ENCODE data around the gene ZFP3. TPM values are rescaled to one million over a fixed set of nuclear protein-coding genes. Genes with fewer than 3 reads are reported as not detected.

The ZFP3 gene
- total and polyA plus RNA-seq, 8 donors: 1.9 to 5.2 (median 3.2) TPM

Other genes starting within 250 kb of the ZFP3 start
- gene MINK1, start 245.1 kb upstream of the ZFP3 start, total RNA-seq: 10 to 100 TPM; 39.6 to 70.3 (median 44.0) TPM
- gene MINK1, start 245.1 kb upstream of the ZFP3 start, polyA plus RNA-seq: 10 to 100 TPM; 62.3 to 79.3 TPM
- 1 to 10 TPM; 2.8 to 6.9 (median 3.1) TPM for gene C17orf107, start 178.9 kb upstream of the ZFP3 start, total RNA-seq
- 1 to 10 TPM; 1.9 to 2.7 TPM for gene C17orf107, start 178.9 kb upstream of the ZFP3 start, polyA plus RNA-seq
- gene CHRNE, start 175.4 kb upstream of the ZFP3 start, total RNA-seq: 1 to 10 TPM in 5 of 6 donors, under 1 TPM in 1; 0.76 to 2.0 (median 1.5) TPM
- 1 to 10 TPM in 1 of 2 donors, under 1 TPM in 1; 0.77 to 1.1 TPM for gene CHRNE, start 175.4 kb upstream of the ZFP3 start, polyA plus RNA-seq
- under 1 TPM in 3 of 6 donors, not detected in 3; 0.06 to 0.37 (median 0.15) TPM for gene GP1BA, start 146.2 kb upstream of the ZFP3 start, total RNA-seq
- under 1 TPM in 1 of 2 donors, not detected in 1; 0.11 TPM for gene GP1BA, start 146.2 kb upstream of the ZFP3 start, polyA plus RNA-seq
- 10 to 100 TPM; 10.9 to 23.3 (median 21.4) TPM for gene SLC25A11, start 138.4 kb upstream of the ZFP3 start, total RNA-seq
- gene SLC25A11, start 138.4 kb upstream of the ZFP3 start, polyA plus RNA-seq: 10 to 100 TPM; 20.6 to 25.5 TPM
- 10 to 100 TPM; 40.8 to 64.5 (median 46.7) TPM for gene RNF167, start 138.2 kb upstream of the ZFP3 start, total RNA-seq
- 100 to 1,000 TPM; 102 to 118 TPM for gene RNF167, start 138.2 kb upstream of the ZFP3 start, polyA plus RNA-seq
- 100 to 1,000 TPM in 4 of 6 donors, 10 to 100 TPM in 2; 63.6 to 195 (median 125) TPM for gene PFN1, start 129.9 kb upstream of the ZFP3 start, total RNA-seq
- gene PFN1, start 129.9 kb upstream of the ZFP3 start, polyA plus RNA-seq: 100 to 1,000 TPM; 148 to 162 TPM
- 1 to 10 TPM; 1.5 to 6.3 (median 2.5) TPM for gene ENO3, start 127.3 kb upstream of the ZFP3 start, total RNA-seq
- 10 to 100 TPM; 17.0 to 20.3 TPM for gene ENO3, start 127.3 kb upstream of the ZFP3 start, polyA plus RNA-seq
- 10 to 100 TPM; 15.8 to 31.7 (median 23.8) TPM for gene SPAG7, start 110.7 kb upstream of the ZFP3 start, total RNA-seq
- gene SPAG7, start 110.7 kb upstream of the ZFP3 start, polyA plus RNA-seq: 10 to 100 TPM; 40.3 to 58.4 TPM
- gene CAMTA2, start 90.8 kb upstream of the ZFP3 start, total RNA-seq: 10 to 100 TPM; 13.6 to 28.0 (median 19.8) TPM
- 10 to 100 TPM; 68.1 to 86.3 TPM for gene CAMTA2, start 90.8 kb upstream of the ZFP3 start, polyA plus RNA-seq
- gene INCA1, start 80.9 kb upstream of the ZFP3 start, total RNA-seq: under 1 TPM; 0.28 to 0.81 (median 0.34) TPM
- gene INCA1, start 80.9 kb upstream of the ZFP3 start, polyA plus RNA-seq: 1 to 10 TPM; 1.8 to 2.4 TPM
- 100 to 1,000 TPM in 1 of 6 donors, 10 to 100 TPM in 5; 72.8 to 103 (median 78.7) TPM for gene KIF1C, start 80.5 kb upstream of the ZFP3 start, total RNA-seq
- gene KIF1C, start 80.5 kb upstream of the ZFP3 start, polyA plus RNA-seq: 10 to 100 TPM; 22.3 to 41.6 TPM
- not detected for gene SLC52A1, start 43.0 kb upstream of the ZFP3 start, total RNA-seq
- under 1 TPM in 1 of 2 donors, not detected in 1; 0.08 TPM for gene SLC52A1, start 43.0 kb upstream of the ZFP3 start, polyA plus RNA-seq
- 1 to 10 TPM; 2.8 to 5.5 (median 3.6) TPM for gene ZNF232, start 33.4 kb downstream of the ZFP3 start, total RNA-seq
- gene ZNF232, start 33.4 kb downstream of the ZFP3 start, polyA plus RNA-seq: 1 to 10 TPM; 5.8 to 7.1 TPM
- under 1 TPM; 0.03 to 0.09 (median 0.05) TPM for gene USP6, start 37.6 kb downstream of the ZFP3 start, total RNA-seq
- under 1 TPM; 0.04 to 0.09 TPM for gene USP6, start 37.6 kb downstream of the ZFP3 start, polyA plus RNA-seq
- gene ZNF594, start 113.4 kb downstream of the ZFP3 start, total RNA-seq: 1 to 10 TPM; 2.5 to 6.9 (median 3.1) TPM
- gene ZNF594, start 113.4 kb downstream of the ZFP3 start, polyA plus RNA-seq: 1 to 10 TPM; 2.0 to 2.9 TPM
- gene SCIMP, start 156.4 kb downstream of the ZFP3 start, total RNA-seq: 1 to 10 TPM in 3 of 6 donors, under 1 TPM in 3; 0.09 to 4.4 (median 1.1) TPM
- under 1 TPM; 0.07 to 0.34 TPM for gene SCIMP, start 156.4 kb downstream of the ZFP3 start, polyA plus RNA-seq
- gene RABEP1, start 203.8 kb downstream of the ZFP3 start, total RNA-seq: 10 to 100 TPM; 13.8 to 22.6 (median 17.1) TPM
- 10 to 100 TPM; 10.4 to 12.5 TPM for gene RABEP1, start 203.8 kb downstream of the ZFP3 start, polyA plus RNA-seq

All from pancreas (tissue), 8 donors.